ENCODE data around the gene ALDH7A1.
"Not testable (repeated sequence)": the region's sequence is repeated elsewhere in the genome, so short reads cannot be mapped to it uniquely, and the experiment has no call there.

ALDH7A1 gene

DNA sequence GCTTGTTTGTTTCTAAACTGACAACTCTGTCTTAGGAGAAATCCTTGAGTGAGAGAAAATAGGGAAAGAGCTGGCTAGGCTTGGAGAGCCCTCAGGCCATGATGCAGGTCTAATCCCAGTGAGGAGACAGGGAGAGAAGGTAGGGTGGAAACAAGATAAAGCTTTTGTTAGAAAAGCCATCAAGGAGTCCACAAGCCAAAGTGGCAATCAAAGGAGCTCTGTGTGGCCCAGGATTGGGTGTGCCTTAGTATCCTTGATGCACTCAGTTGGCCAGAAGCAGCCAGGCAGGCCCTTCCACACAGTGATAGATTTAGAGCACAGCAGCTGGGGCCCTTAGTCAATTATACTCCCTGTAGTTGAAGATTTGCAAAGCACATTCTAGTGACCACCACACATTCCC lies 73.9 kb downstream of the ALDH7A1 start:
- TF ChIP-seq, protein P1, sequence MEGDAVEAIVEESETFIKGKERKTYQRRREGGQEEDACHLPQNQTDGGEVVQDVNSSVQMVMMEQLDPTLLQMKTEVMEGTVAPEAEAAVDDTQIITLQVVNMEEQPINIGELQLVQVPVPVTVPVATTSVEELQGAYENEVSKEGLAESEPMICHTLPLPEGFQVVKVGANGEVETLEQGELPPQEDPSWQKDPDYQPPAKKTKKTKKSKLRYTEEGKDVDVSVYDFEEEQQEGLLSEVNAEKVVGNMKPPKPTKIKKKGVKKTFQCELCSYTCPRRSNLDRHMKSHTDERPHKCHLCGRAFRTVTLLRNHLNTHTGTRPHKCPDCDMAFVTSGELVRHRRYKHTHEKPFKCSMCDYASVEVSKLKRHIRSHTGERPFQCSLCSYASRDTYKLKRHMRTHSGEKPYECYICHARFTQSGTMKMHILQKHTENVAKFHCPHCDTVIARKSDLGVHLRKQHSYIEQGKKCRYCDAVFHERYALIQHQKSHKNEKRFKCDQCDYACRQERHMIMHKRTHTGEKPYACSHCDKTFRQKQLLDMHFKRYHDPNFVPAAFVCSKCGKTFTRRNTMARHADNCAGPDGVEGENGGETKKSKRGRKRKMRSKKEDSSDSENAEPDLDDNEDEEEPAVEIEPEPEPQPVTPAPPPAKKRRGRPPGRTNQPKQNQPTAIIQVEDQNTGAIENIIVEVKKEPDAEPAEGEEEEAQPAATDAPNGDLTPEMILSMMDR (IDR thresholded peaks at IDR 0.05; ENCODE audit: insufficient read depth, missing control alignments), result no peak
- DNase-seq (ENCODE audit: insufficient read length, low spot score), result no peak
- FAIRE-seq, result no peak

DNA sequence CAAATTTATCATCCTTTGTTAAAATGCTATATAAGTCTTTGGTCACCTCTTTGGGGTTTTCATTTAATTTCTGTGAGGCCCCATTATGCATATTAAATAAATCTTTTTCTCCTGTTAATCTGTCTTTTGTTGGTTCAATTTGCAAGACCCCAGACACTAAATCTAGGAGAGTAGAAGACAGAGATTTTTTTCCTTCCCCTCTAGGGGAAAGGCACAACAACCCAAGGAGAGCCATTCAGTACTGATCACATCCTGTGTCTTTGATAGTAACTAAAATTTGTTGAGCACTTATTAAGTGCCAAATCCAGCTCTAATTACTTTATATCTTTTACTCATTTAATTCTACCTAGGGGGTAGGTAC lies 74.4 kb downstream of the ALDH7A1 start:
- TF ChIP-seq, protein P1 (IDR thresholded peaks at IDR 0.05; ENCODE audit: insufficient read depth, missing control alignments), result no peak
- DNase-seq (ENCODE audit: insufficient read length, low spot score) (no peak), FAIRE-seq (no peak)

DNA sequence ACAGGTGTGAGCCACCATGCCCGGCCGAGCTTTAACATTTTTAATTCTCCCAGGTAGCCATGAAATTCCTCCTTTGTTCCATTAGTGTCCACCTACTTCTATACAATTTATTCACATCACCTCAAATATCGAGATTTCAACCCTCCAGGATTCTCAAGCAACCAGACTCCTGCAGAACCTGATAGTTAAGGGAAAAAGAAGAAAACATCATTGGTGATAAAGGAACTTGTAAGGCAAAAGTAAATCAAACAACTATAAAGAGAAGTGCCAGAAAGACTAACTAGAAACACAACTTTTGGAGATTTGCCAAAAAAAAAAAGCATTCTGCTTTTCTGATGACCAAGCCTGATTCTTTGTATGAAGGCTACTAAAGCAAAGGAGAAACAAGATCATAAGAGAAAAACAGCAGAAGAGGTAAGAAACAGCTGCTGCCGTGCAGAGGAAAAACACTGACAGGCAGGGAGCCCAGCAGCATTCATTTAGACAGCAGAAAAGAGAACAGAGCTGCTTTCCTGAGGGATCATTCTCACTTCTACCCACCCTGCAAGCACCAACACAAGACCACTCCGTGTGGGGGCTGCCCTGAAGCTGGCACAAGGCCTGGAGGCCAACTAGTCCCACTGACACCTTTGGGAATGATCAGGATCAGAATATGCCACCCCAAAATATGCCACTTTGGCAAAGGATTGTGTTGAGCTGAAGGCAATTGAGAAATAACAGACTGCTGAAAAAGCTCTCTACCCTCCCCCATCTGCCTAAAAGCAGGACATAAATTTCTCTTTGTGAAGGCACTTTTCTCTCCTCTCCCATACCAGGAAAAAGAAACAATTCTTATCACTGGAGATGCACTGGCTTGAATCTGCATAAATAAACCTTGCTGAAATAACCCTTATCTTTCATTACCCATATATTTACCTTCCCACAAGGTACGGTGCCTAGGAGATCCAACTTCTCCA lies 75.1 kb downstream of the ALDH7A1 start:
- TF ChIP-seq, protein P1 (IDR thresholded peaks at IDR 0.05; ENCODE audit: insufficient read depth, missing control alignments), result no peak
- DNase-seq (ENCODE audit: insufficient read length, low spot score) (no peak), FAIRE-seq (no peak)

DNA sequence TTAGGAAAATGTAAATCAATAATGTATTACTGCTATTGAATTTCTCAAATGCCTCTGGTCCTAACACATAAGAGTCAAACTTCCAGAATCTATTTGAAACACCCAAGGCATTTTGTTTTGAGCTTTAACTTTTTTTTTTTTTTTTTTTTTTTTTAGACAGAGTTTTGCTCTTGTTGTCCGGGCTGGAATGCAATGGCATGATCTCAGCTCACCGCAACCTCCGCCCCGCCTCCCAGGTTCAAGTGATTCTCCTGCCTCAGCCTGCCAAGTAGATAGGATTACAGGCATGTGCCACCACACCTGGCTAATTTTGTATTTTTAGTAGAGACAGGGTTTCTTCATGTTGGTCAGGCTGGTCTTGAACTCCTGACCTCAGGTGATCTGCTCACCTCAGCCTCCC lies 75.8 kb downstream of the ALDH7A1 start:
- DNase-seq (ENCODE audit: insufficient read length, low spot score); FAIRE-seq: not testable (repeated sequence)

DNA sequence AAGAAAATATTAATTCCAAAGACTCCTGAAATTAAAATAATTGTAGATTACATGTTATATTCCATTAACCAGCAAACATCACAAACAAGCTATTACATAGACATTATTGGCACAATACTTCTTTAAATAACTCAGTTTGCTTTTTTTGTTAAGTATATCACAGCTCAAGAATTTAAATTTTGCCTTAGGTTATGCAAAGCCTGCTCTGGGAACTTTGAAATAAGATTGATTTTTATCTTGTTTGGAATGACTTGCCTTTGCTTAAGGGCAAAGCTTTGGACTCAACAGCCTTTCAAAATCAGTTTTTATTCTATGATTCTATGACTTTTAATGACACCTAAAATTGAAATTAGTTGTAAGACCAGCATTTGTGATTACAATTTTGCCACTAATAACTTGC lies 78.2 kb downstream of the ALDH7A1 start:
- FAIRE-seq (no peak), DNase-seq (ENCODE audit: insufficient read length, low spot score) (no peak)
- TF ChIP-seq, protein P1 (IDR thresholded peaks at IDR 0.05; ENCODE audit: insufficient read depth, missing control alignments), result no peak

DNA sequence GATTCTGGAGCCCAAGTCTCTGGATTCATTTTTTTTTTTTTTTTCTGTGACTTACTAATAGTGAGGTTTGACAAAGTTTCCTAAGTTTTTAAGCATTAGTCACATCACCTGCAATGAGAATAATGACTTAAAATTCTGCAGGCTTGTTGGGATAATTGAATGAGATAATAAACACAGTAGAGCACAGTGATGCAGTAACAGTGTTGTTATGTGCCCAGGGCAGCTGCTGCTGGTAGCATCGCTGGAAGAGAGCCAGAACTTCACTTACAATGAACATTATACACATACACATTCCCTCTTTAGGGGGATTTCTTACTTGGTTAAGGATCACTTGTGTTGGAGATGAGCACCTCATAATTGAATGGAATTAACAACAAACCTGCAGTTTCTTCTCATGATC lies 78.9 kb downstream of the ALDH7A1 start:
- TF ChIP-seq, protein P1 (IDR thresholded peaks at IDR 0.05; ENCODE audit: insufficient read depth, missing control alignments), result no peak
- FAIRE-seq (no peak), DNase-seq (ENCODE audit: insufficient read length, low spot score) (no peak)

DNA sequence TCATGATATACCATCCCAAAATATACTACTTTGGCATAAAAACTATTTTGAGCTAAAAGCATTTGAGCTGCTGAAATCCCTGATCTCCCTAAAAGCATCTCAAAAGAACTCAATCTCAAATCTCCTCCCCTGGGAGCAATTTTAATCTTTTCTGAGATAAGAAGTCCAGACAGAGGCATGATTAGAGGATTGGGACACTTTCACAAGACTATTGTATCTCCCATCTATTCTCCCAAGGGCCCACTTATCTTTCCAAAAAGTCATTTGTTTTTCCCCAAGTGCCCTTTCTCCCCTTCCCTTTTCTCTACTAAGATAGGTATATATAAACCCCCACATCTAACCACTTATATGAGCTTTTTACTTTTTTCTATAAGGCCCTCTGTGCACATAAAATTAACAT lies 79.7 kb downstream of the ALDH7A1 start:
- DNase-seq (ENCODE audit: insufficient read length, low spot score), result no peak
- FAIRE-seq, result peak; percentile 41
- TF ChIP-seq, protein P1 (IDR thresholded peaks at IDR 0.05; ENCODE audit: insufficient read depth, missing control alignments), result no peak

Data from D721Med (cell line).